Epithelial cell of esophagus (primary cell): ENCODE measurements around the gene TNPO3.

ENCODE experiments used
- DNase-seq: peaks from one replicate; pipeline ENCODE4 v3.0.0; 2010; ENCODE audit warnings: low read depth
- H3K4me3 ChIP-seq: 2 replicates; pipeline ENCODE4 v1.5.1; 2011; ENCODE audit warnings: mild to moderate bottlenecking, low read length, control low read depth
- CTCF ChIP-seq: IDR thresholded peaks from 2 replicates; pipeline ENCODE4 v1.5.1; 2011; ENCODE audit warnings: low read depth, mild to moderate bottlenecking, low read length, control low read depth, inconsistent platforms; ENCODE audit not compliant: insufficient read depth; ENCODE audit errors: missing control alignments

Gene TNPO3

DNA sequence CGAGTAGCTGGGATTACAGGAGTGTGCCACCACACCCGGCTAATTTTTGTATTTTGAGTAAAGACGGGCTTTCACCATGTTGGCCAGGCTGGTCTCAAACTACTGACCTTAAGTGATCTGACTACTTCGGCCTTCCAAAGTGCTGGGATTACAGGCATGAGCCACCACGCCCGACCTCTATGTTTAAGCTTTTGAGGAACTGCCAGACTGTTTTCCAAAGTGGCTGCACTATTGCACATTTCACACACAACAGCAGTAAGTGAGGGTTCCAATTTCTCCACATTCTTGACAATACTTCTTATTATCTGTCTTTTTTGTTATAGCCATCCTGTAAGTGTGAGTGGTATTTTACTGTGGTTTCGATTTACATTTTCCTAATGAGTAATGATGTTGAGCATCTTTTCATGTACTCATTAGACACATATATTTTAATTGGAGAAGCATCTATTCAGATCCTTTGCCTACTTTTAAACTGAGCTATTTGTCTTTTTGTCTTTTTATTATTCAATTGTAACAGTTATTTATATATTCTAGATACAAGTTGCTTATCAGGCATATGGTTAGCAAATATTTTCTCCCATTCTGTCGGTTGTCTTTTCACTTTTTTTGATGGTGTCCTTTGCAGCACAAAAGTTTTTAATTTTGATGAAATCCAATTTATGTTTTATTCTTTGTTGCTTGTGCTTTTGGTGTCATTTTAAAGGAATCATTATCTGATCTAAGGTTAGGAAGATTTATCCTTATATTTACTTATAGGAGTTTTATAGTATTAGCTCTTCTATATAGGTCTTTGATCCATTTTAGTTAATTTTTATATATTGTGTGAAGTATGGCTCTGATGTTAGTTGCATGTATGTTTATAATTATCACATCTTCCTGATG, 130.0 kb downstream of the TNPO3 start:
- no peak overlapping the region for H3K4me3 ChIP-seq
- no peak for TF ChIP-seq CTCF
- no peak for DNase-seq

GRCh38 chr7:128923411-128923800, 131.5 kb downstream of the TNPO3 start:
- no peak for TF ChIP-seq CTCF
- no peak for DNase-seq
- no peak overlapping the region for H3K4me3 ChIP-seq

GRCh38 chr7:128922496-128923410, 132.2 kb downstream of the TNPO3 start:
- H3K4me3 ChIP-seq = no peak overlapping the region
- TF ChIP-seq CTCF = no peak
- DNase-seq = no peak

GRCh38 chr7:128921866-128922440, 133.0 kb downstream of the TNPO3 start:
- TF ChIP-seq CTCF = no peak
- no peak overlapping the region for H3K4me3 ChIP-seq
- DNase-seq = no peak

DNA sequence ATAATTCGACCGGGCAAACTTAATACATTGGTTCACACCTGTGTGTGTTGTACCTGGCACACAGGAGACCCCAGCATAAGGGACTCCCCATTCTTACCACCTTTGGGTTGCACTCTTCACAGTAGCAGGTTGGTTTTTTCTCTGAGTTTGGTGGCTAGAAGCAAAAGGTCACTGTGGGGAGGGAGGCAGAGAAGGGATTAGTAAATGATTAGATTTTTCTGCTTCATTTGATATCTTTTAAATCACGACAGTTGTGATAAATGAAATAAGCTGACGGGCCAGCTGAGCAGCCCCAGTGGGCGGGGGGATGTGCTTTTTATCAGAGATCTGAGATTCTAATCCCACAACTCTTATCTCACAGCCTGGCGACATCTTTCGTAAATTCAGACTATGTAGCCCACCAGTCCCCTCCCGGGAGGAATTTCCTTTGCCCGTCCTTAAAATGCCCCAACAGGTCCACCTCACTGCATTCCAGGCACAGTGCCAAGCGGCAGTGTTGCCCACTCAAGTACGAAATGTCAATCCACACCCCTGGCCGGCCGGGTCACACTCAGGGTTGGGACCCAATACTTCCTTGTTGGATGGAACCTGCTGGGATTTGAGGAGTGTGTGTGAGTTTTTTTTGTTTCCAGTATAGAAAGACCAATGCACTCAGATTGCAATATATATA, 133.9 kb downstream of the TNPO3 start:
- DNase-seq = no peak
- H3K4me3 ChIP-seq = no peak overlapping the region
- no peak for TF ChIP-seq CTCF
